NK-92 (cell line): ENCODE data around the gene HDC.

ENCODE experiments used
- DNase-seq: peaks from one replicate; lab custom pipeline; 2025; ENCODE audit not compliant: unreplicated experiment; lab: John Stamatoyannopoulos, UW

The HDC gene, protein sequence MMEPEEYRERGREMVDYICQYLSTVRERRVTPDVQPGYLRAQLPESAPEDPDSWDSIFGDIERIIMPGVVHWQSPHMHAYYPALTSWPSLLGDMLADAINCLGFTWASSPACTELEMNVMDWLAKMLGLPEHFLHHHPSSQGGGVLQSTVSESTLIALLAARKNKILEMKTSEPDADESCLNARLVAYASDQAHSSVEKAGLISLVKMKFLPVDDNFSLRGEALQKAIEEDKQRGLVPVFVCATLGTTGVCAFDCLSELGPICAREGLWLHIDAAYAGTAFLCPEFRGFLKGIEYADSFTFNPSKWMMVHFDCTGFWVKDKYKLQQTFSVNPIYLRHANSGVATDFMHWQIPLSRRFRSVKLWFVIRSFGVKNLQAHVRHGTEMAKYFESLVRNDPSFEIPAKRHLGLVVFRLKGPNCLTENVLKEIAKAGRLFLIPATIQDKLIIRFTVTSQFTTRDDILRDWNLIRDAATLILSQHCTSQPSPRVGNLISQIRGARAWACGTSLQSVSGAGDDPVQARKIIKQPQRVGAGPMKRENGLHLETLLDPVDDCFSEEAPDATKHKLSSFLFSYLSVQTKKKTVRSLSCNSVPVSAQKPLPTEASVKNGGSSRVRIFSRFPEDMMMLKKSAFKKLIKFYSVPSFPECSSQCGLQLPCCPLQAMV

DNA sequence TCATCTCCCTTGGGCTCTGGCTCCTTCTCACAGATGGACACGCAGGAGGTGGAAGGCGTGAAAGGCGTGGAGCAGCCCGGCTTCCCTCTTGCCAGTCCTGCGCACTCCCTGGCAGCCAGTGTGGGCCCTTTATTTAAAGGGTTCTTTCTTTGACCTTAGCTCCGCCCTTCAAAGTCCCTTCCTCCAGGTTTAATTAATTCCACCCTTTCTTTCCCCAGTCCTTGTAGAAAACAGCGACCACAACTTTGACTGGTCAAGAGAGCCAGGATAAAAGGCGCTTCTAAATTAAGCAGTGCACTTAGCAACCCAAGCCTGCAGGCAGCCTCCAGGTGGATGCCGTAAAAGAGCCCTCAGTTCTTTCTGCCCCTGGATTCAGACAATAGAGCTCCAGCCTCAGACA, at the start of gene HDC:
TSS of gene HDC (minus strand) at position 107 of the 400 bp plus-strand sequence. CDS start at position 4, 103 bp downstream.
- DNase-seq: no peak

- DNase-seq: no peak
These were observed 47.1 kb upstream of the HDC start for GRCh38 chr15:50312636-50313035.

- DNase-seq: no peak
These were observed 42.3 kb upstream of the HDC start for GRCh38 chr15:50307799-50308198.

DNA sequence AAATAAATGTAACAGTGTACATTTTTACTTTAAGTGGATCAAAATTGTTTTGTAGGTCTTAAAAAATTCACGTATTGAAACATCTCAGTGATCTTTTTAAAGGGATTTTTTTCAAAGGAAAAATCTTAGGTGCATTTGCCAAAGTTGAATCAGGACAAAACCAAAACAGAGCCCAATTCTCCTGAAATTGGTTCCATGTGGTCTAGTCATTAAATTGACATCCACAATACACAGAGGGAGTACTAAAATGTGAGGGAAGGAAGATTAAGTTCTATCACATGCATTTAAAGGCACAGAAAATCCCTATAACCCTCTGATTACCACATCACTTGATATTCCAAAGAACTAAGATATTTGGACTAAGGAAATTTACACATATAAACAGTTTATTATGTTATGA, 39.3 kb upstream of the HDC start:
- no peak for DNase-seq

- no peak for DNase-seq
These were observed 37.1 kb upstream of the HDC start for GRCh38 chr15:50302581-50302980.

- DNase-seq: no peak
These were observed 32.8 kb upstream of the HDC start for GRCh38 chr15:50298340-50298739.

GRCh38 chr15:50295966-50296365, 30.4 kb upstream of the HDC start:
- no peak for DNase-seq

DNA sequence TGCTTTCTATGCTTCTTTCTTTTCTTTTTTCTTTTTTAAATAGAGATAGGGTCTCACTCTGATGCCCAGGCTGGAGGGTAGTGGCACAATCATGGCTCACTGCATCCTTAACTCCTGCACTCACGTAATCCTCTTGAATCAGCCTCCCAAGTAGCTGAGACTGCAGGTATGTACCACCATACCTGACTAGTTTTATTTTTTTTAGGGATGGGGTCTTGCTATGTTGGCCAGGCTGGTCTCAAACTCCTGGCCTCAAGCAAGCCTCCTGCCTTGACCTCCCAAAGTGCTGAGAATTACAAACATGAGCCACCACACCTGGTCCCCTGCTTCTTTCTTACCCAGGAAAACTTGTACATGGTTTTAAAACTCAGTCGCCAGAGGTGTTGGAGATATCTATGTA, 24.2 kb upstream of the HDC start:
- DNase-seq: no peak

DNA sequence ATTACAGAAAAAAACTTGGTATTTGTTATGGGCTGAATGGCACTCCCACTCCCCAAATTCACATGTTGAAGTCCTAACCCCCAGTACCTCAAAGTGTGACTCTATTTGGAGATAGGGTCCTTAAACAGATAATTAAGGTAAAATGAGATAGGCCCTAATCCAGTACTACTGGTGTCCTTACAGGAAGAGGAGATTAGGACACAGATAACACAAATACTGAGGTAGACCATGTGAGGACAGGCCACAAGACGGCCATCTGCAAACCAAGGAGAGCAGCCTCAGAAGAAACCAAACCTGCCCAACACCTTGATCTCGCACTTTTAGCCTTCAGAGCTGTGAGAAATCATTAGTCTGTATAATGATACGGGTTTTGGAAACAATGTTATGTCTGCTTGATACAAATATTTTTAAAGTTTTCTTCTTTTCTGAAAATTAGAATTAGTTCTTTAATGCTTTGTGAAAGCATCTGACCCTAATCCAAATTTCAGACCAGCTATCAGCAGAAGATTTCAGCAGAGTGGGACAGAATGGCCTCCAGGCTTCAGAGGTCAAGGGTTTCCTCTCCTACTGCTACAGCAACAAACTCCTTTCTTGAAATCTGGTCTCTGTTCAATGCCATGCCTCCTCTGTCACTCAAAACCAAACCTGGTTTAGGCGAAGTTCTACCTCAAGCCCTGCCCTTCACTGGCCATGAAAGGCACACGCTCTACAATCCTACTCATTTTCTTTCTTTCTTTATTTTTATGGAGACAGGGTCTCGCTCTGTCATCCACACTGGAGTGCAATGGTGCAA, 22.0 kb upstream of the HDC start:
- no peak for DNase-seq

DNA sequence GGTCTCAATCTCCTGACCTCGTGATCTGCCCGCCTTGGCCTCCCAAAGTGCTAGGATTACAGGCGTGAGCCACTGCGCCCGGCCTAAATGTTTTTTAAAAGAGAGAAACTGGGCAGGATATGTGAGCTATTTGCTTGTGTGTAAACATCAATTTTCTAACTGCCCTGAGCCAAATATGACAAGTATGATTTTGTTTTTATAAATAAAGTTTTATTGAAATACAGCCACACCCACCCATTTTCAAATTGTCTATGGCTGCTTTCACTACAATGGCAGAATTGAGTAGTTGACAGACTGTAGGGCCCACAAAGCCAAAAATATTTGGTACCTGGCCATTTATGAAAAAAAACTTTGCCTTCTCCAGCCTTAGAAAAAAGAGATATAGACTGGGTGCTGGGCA, 15.9 kb upstream of the HDC start:
- DNase-seq: no peak

DNA sequence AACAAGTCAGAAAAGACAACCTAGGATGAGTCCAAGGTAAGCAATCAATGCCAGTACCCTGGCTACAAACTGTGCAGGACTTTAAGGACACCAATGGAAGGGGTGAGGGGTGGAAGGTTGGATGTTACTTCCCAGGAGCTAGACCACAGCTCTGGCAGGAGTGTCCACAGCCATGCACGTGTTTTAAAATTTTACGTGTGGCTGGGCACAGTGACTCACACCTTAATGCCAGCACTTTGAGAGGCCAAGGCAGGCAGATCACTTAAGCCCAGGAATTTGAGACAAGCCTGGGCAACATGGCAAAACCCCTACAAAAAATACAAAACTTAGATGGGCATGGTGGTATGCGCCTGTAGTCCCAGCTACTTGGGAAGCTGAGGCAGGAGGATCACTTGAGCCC, 14.7 kb upstream of the HDC start:
- DNase-seq: no peak

DNA sequence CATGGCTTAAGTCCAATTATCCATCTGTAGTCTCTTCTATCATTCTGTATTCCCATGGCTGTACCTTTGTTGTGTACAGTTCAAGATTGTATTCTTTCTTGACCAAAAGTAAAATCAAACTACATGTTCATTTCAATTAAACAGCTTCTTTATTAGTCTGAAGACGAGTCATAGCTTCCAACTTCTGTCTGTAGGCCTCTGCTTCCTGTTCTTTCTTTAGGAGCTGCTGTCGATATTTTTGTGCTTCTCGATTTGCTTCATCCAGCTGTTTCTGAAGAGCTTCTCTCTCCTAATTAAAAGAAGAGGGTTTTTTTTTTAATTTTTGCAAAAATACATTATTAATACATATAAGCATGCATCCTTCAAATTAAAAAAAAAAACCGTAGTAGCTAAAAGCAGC, 13.0 kb upstream of the HDC start:
- DNase-seq: no peak

DNA sequence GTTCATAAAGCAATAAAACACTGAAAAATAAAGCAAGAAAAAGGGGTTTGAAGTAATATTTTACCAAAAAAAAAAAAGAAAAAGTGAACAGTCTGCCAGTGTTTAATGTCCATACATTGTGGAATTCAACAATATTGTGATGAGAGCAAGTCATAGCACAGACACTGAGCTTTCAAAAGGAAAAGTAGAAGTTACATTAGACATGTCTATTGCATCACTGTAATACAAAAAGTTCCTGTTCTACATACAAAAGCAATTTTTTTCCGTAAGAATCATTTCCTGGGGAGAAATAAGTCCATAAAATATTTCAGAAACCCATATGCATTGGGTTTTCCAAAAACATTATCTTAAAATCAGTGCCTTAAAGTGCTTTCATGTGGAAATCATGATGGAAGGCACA, 11.8 kb upstream of the HDC start:
- DNase-seq: no peak

GRCh38 chr15:50275908-50276307, 10.4 kb upstream of the HDC start:
- DNase-seq: no peak

DNA sequence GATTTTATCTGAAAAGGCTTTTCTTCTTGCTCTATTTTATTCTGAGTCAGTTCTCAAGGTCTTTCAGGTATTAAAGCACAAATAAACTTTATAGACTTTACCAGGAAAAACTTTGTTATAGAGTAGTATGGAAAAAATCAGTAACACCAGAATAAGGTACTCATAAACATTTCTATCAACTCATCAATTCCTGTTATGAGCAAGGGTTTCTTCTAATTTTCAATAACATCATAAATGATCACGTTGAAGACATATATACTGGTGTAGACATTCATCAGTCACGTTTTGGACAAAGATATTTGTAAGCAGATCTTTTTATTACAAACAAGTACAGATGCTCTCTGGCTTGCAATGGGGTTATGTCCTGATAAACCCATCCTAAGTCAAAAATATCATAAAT, 9.6 kb upstream of the HDC start:
- no peak for DNase-seq

- no peak for DNase-seq
These were observed 2.1 kb upstream of the HDC start for GRCh38 chr15:50267577-50267976.

DNA sequence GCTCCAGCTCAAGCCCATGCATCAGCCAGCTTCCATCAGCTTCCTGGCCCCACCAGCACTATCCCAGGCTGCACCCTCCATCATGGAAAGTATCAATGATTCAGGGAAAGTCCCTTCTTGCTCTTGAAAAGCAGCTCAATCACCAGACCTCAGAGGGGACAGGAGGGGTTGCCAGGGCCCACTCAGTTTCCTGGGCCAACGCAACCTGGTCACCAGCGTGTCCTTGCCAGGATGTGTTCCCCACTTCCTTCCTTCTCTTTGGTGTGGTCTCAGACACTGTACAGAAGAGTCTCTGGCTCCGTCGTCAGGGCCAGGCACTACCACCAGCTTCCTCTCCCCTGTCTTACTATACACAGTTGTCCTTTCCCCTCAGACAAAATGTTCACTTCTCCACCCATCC, 3.0 kb downstream of the HDC start:
- no peak for DNase-seq

DNA sequence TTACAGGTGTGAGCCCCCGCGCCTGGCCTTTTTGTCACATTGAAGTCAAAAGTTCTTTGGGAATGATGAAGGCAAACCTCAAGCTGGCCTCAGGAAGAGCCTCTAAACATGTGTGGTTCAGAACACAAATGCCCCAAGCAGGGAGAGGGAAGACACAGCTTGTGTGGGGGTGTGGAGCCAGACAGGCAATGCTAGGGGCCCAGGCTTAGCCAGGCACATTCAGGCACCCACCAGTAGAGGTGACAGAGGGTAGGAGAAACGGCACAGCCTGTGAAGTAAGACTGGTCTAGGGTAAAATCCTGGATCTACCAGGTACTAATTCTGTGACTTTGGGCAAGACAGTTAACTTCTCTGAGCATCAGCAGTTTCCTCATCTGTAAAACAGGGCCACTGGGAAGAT, 3.5 kb downstream of the HDC start:
- no peak for DNase-seq

- DNase-seq: no peak
These were observed 4.5 kb downstream of the HDC start for GRCh38 chr15:50260969-50261496.

GRCh38 chr15:50259276-50259675, 6.2 kb downstream of the HDC start:
- no peak for DNase-seq

DNA sequence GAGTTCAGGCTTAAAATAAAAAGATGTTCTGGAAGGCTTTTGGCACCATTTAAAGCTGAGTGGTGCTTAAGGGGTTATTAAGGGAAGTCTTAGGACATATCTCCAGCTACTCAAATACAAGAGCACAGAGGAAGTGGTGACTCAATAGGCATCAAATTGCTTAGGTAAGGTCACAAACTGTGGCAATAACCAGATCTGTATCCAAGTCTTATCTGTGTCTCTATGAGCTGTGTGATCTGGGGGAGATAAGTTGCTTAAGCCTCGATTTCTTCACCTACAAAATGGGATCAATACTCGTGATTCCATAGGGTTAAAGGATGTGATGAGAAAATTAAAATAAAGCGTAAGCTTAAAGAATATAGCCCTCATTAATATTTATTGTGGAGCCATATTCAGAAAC, 7.6 kb downstream of the HDC start:
- DNase-seq: no peak

DNA sequence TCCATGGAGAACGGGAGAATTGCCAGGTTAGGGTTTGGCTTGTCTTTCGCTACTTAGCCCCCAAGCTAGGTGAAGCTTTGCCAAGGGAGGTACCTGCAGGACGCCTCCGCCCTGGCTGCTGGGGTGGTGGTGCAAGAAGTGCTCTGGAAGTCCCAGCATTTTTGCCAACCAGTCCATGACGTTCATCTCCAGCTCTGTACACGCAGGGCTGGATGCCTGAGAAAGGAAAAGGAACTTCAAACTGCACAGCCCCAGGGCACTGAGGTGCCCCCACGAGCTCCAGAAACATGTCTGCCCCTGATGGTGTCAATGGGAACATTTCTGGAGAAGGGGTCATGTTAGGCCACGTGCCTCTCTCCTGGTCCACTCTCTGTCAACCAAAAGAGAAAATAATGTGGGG, 8.2 kb downstream of the HDC start:
- no peak for DNase-seq
